Stimulated activated CD4-positive, alpha-beta T cell treated with anti-CD3 and anti-CD28 coated beads, Interleukin-1b, Interleukin-23, amount 100 ng/mL, for 24 hours (primary cell): ENCODE data around the gene MTF2.
"Not testable (repeated sequence)": the region's sequence is repeated elsewhere in the genome, so short reads cannot be mapped to it uniquely, and the experiment has no call there.

Experiments
- DNase-seq, 4 experiments: peaks; one replicate each; pipeline ENCODE4 v3.0.0-alpha.2; 2020; ENCODE audit warnings: low read depth in 4 of 4, low spot score in 1 of 4

MTF2 gene

DNA sequence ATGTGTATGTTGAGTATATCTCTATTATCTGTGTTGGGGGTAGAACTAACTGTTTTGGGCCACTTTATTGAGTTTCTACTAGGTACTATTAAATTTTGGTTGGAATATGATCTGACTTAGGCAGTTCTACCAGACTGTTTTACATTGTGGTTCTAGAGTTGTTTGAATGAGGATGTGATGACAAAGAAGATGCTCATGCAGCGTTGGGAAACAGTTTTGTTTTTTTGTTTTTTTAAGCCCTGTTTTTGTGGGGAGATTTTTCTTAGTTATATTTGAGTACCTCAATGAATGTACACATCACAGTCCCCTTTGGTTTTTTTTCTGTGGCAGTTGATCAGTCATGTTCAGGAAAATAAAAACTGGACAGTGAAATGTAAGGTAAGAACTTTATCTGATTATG is 61.0 kb downstream of the MTF2 start:
- DNase-seq = no peak

DNA sequence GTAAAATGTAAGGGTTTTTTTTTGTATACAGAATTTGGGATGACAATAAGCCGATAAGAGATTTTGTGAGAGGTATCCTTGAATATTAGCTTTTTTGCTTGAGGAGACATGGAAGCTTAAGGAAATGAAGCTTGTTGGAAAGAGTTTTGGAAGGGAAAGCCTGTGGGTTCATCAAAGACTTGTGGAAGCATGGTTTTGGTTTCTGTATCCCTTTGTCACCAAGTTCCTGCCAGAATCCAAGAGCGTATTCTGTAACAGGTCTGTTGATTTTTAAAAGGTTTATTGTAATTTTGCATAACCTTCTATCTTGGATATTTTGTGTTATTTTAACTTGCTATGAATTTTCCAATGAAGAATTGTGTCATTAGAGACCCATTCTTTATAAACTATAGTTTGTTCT is 63.1 kb downstream of the MTF2 start:
- DNase-seq = no peak

DNA sequence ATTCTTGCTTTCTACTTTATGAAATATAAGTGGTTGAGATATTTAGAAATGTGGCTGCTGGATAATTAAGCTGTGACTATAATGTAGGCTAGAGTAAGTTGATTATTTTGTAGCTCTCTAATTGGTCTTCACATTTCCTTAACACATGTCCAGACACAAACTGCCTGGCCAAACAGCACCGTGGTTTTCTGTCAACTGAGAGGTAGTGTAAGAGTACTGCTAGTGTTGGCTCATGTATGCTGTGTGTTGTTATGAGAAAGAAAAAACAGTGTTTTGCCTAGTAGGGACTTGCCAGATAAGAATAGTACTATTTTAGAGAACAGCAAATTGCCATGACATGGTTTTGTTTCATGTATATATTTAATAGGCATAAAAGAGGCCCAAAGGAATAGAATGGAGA is 64.1 kb downstream of the MTF2 start:
- DNase-seq = no peak

DNA sequence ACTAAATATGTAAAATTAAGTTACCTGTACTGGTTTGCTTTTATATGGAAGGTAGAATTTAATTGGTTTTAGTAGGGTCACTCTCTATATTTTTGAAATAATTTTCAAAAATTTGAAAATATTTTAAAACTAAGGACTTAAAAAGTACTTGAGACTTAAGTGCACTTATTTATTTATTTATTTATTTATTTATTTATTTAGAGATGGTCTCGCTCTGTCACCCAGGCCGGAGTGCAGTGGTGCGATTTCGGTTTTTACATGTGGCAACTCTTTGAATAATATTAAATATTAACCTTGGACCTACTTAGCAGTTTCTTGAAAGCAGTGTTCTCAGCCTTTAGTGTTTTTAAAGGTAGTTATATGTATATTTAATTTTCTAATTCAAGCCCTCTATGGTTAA is 64.7 kb downstream of the MTF2 start:
- DNase-seq = no peak

DNA sequence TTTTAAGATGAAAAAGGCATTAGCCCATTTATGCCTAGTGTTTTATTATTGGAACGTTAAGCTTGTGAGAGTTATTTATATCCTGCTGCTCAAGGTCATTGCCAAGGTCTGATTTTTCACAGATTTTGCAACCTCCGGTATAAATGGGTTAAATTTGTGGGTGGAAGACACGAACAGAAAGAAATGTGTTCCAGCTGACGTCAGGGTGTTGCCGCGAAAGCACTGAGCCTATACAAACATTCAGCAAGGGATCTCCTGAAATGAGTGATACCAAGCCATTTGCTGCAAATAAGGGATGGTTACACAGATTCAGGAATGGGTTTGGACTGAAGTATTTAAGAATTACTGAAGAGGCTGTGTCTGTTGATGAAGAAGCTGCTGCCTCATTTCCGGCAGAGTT is 68.9 kb downstream of the MTF2 start:
- no peak for DNase-seq

DNA sequence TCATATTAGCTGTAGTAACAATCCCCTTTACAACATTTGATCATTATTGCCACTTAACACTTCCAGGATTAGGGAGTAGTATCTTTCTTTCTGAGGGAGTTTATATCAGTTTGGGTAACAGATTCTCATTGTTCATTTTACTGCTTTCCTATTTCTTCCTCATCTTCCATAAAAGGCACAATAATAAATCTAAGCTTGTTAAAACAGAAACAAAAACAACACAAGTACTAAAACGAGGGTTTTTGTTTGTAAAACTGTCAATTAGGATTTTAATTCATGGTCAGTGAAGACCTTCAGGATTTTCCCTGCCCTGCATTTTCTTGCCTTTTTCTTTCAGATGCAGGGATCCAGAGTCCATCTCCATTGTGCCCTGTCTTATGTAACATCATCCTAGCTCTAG is 71.6 kb downstream of the MTF2 start:
- no peak for DNase-seq

DNA sequence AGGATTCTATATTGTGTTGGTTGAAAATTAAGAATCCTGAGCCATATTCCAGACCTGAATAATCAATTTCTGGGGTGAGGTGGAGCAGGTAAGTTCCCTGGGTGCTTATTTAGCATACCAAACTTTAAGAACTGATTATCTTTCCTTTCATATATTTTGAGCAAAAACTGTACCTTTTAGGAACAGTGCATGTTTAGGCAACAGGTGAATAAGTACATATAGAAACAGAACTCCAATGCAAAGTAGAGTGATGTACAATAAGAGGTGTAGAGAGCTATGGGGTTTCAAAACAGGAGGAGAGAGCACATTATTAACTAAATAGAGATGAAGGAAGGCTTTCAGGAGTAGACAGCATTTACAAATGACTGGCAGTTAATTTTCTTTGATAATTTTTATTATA is 72.4 kb downstream of the MTF2 start:
- DNase-seq = no peak

DNA sequence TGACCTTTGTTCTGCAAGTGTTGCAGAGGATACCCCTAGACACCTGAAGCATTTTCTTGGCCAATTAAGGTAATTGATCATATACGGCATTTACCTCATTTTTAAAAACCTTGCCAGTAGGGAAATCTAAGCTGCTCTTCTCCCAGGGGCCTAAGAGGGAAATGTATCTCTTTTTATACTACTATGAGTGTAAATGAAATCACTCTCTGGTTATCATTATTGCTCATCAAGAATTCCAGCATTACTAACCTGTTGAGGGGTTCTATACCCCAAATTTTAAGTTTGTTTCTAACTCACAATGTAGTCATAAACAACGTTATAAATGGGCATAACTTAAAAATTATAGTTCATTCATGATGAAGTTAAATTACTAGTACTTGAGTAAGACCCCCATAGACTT is 73.8 kb downstream of the MTF2 start:
- no peak for DNase-seq

DNA sequence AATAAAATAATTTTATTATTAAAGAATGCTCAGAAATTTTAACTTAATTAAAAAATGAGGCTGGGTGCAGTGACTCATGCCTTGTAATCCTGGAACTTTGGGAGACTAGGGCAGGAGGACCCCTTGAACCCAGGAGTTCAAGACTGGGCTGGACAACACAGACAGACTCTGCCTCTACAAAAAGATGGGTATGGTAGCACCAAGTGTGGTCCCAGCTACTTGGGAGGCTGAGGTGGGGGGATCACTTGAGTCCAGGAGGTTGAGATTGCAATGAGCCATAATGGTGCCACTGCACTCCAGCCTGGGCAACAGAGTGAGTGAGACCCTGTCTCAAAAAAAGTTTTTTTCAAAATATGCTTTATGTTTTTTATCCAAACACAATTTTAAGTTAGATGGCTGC is 75.8 kb downstream of the MTF2 start:
- no peak for DNase-seq

DNA sequence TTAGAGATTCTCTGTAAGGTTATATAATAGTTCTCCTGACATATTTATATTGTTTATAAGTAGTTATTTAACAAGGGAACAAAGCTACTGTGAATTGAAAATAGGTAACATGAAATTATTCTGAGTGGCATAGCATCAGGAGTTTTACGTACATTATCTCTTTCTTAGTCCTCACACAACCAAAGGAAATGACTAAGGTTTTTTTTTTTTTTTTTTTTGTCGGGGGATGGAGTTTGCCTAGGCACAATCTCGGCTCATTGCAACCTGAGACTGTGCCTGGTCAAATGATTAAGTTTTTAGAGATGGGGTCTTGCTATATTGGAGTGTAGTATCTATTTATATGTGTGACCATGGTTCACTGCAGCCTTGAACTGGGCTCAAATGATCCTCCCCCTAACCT is 76.3 kb downstream of the MTF2 start:
- DNase-seq = no peak

DNA sequence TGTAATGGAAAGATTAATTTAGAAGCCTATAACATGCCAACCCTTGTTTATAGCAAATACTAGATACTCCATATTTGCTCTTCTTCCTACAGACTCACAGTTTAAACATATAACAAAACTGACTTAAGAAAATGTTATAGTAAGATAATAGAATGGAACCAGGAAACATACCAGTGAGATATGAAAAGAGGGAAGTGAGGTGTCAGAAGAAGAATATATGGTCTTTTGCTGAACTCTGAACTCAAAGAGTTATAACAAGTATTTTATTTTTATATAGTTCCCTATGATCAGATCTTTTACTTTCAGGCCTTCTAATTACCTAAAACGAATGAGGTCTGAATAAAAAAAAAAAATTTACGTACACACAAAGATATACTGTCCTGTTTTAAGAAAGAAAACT is 80.3 kb downstream of the MTF2 start:
- no peak for DNase-seq

DNA sequence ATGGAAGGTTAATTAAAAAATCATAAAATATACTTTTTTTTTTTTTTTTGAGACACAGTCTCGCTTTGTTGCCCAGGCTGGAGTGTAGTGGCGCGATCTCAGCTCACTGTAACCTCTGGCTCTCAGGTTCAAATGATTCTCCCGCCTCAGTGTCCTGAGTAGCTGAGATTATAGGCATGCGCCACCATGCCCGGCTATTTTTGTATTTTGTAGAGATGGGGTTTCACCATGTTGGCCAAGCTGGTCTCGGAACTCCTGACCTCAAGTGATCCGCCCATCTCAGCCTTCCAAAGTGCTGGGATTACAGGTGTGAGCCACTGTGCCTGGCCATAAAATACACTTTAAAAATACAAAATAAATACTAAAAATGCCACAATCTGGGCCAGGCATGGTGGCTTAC is 84.2 kb downstream of the MTF2 start:
- DNase-seq = not testable (repeated sequence)

DNA sequence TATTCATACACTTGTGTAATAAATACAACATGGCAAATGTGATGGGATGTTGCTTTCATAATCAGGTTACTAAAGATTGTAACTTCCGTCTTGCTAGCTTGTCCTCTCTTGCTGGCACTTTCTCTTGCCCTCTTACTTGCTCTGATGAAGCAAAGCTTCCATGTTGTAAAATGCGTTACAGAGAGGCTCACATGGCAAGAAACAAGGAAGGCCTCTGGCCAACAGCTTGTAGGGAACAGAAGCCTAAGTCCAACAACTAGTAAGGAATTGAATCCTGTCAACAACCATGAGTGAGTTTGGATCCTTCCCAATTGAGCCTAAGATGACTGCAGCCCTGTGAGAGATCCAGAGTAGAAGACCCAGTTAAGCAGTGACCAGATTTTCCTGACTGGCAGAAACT is 85.7 kb downstream of the MTF2 start:
- DNase-seq = no peak

DNA sequence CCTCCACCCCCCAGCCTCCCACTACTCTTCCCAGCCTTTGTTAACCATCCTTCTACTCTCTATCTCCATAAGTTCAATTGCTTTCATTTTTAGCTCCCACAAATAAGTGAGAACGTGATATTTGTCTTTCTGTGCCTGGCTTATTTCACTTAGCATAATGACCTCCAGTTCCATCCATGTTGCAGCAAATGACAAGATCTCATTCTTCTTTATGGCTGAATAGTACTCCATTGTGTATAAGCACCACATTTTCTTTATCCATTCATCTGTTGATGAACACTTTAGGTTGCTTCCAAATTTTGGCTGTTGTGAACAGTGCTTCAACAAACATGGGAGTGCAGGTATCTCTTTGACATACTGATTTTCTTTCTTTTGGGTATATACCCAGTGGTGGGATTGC is 86.8 kb downstream of the MTF2 start:
- DNase-seq = not testable (repeated sequence)

DNA sequence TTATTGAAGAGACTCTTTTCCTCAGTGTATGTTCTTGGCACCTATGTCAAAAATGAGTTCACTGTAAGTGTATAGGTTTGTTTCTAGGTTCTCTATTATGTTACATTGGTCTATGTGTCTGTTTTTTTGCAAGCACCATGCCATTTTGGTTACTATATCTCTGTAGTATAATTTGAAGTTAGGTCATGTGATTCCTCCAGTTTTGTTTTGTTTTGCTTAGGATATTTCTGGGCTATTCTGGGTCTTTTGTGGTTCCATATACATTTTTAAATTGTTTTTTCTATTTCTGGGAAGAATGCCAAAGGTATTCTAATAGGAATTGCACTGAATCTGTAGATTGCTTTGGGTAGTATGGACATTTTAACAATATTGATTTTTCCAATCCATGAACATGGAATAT is 87.9 kb downstream of the MTF2 start:
- no peak for DNase-seq

DNA sequence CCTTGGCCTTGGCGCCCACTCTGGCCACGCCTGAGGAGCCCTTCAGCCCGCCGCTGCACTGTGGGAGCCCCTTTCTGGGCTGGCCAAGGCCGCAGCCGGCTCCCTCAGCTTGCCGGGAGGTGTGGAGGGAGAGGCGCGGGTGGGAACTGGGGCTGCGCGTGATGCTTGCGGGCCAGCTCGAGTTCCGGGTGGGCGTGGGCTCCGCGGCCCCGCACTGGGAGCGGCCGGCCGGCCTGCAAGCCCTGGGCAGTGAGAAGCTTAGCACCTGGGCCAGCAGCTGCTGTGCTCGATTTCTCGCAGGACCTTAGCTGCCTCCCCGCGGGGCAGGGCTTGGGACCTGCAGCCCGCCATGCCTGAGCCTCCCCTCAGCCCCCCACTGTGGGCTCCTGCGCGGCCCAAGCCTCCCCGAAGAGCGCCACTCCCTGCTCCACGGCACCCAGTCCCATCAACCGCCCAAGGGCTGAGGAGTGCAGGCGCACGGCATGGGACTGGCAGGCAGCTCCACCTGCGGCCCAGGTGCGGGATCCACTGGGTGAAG is 91.1 kb downstream of the MTF2 start:
- not testable (repeated sequence) for DNase-seq

DNA sequence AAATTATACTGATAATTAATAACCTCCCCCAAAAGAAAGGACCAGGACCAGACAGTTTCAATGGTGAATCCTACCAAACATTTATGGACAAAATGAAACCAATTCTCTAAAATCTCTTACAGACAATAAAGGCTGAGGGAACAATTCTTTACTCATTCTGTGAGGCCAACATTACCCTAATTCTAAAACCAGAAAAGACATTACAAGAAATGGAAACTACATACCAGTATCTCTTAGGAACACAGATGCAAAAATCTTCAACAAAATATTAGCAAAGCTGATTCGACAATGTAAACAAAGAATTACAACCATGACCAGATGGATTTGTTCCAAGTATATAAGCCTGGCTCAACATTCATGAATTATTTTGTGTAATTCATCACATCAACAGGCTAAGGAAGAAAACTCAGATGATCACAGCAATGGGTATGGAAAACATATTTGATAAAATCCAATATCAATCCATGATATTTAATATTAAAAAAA is 92.5 kb downstream of the MTF2 start:
- no peak for DNase-seq

DNA sequence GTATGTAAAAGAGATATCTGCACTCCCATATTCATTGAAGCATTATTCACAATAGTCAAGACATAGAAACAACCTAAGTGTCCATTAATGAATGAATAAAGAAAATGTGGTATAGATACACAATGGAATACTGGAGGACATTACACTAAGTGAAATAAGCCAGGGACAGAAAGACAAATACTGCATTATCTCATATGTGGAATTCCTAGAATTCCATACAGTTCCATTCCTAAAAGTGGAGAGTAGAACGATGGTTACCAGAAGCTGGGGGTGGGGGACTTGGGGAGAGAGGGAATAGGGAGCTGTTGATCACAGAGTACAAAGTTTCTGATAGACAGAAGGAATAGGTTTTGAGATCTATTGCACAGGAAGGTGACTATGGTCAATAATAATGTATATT is 93.7 kb downstream of the MTF2 start:
- DNase-seq = no peak

DNA sequence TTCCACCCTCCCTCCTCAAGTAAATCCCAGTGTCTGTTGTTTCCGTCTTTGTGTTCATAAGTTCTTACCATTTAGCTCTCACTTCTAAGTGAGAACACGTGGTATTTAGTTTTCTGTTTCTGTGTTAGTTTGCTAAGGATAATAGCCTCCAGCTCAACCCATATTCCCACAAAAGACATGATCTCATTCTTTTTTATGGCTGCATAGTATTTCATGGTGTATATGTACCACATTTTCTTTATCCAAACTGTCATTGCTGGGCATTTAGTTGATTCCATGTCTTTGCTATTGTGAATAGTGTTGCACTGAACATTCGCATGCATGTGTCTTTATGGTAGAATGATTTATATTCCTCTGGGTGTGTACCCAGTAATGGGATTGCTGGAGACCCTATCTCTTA is 95.6 kb downstream of the MTF2 start:
- DNase-seq = not testable (repeated sequence)

DNA sequence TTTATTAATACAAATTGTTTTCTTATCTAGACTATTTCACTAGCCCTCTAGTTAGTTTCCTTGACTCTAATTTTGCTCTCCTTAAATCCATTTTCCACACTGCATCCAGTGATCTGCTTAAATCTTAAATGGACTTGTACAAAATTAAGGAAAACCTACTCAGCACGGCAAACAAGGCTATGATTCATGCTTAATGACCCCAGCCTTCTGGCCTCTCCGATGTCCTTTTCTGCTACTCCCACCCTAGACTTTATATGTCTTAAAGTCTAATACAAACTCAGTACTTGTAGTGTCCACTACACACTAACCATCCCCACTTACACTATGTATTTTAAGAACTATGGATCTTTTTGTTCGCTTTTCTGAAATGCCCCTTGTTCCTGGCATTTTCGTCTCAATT is 98.9 kb downstream of the MTF2 start:
- DNase-seq = no peak

DNA sequence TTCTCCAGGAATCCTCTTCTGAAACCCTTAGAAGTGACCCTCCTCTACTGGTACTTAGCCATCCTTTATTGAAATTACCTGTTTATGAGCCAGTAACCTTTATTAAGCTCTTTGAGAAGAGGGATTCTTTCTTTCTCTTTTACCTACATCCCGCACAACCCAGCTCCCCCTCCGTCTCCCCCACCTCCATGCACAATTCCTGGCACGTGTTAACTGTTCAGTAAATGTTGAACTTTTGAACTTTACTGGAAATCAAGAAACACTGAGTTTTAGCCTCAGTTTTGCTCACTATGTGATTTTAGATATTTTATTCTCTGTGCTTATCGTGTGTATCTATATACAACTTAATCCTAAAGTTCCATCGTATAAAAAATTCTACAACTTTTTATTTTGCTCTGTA is 99.3 kb downstream of the MTF2 start:
- no peak for DNase-seq

DNA sequence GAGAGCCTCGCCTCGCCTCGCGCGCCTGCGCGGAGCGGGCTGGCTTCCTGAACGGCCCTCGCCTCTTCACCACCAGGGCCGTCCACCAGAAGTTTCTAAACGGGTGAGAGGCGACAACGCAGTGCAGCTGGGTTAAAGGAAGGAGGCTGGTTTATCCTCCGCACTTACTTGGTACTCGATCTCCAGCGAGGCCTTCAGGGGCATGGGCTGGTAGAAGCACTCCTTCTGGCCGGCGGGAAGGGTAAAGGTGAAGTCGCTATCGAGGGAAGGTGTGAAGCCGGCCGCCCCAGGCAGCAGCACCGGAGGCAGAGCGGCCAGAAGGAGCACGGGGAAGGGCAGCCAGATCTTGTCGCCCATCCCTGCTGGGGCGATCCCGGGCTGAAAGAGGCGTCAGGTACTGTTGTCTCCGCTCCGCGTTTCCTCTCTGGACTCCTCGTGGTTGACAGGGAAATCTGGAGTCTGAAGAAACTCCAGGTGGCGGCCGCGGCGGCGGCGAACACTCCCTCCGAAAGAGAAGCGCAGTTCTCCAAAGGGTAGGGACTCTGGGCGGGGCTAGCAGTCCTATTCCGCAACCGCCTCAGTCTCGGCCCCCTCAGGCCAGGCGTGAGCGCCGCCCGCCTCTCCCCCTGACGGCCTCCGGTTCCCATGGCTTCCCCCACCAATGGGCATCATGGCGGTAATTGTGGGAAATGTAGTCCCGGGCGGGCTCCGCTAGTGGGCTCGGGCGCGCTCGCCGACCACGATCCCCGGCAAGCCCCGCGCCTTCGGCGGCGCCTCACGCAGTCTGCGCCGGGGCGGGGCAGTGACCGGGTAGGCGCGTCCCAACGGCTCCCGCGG is 101.0 kb downstream of the MTF2 start, which contains the start of gene TMED5:
Gene TMED5 (minus strand): TSS at position 528 of the 837 bp plus-strand sequence. CDS start 171 bp downstream, at position 357.
- peak; percentile 69 to 92 (median 84) for DNase-seq
